ENCODE measurements around the gene KCNC4. TPM values are rescaled to one million over a fixed set of nuclear protein-coding genes. Genes with fewer than 3 reads are reported as not detected.

The KCNC4 gene
- polyA plus RNA-seq, 1 donor from 2014 or later: 0.57 TPM

- TF ChIP-seq POLR2AphosphoS5 (IDR thresholded peaks at IDR 0.05): no peak
- no peak for TF ChIP-seq SMC3 (conservative IDR thresholded peaks at IDR 0.05; ENCODE audit: poor library complexity)
- TF ChIP-seq MXI1 (conservative IDR thresholded peaks at IDR 0.05; ENCODE audit: poor library complexity, severe bottlenecking): no peak
- no peak for TF ChIP-seq CTCF (IDR thresholded peaks at IDR 0.05; ENCODE audit: poor library complexity, severe bottlenecking)
- no peak for TF ChIP-seq REST (IDR thresholded peaks at IDR 0.05; ENCODE audit: borderline replicate concordance)
- TF ChIP-seq EZH2 (IDR thresholded peaks at IDR 0.05; ENCODE audit: borderline replicate concordance, insufficient read depth, low read length, poor library complexity, severe bottlenecking): no peak
- TF ChIP-seq RAD21 (conservative IDR thresholded peaks at IDR 0.05): no peak
- no peak for TF ChIP-seq EP300 (conservative IDR thresholded peaks at IDR 0.05; ENCODE audit: poor library complexity, severe bottlenecking)
- no peak for TF ChIP-seq TAF1 (IDR thresholded peaks at IDR 0.05; ENCODE audit: low read depth)
- no peak overlapping the region for H2AFZ ChIP-seq (ENCODE audit: low read depth, low read length)
- H3K9me3 ChIP-seq (ENCODE audit: low read length): no peaks in the 10 kb centered on the region
- no peak overlapping the region for H3K4me2 ChIP-seq (ENCODE audit: low read length)
- peak overlapping the region; percentile 41 for H3K4me3 ChIP-seq (ENCODE audit: low read length)
- no peaks in the 10 kb centered on the region for H3K79me2 ChIP-seq (replicated peaks; ENCODE audit: insufficient read depth, low read length)
- no peaks in the 10 kb centered on the region for H3F3A ChIP-seq (ENCODE audit: insufficient read depth, low read length, poor library complexity, severe bottlenecking)
- H3K27ac ChIP-seq (ENCODE audit: low read length): peak overlapping the region; percentile 52
- H3K9me2 ChIP-seq (ENCODE audit: insufficient read depth, low read length): no peaks in the 10 kb centered on the region
- peak overlapping the region; percentile 39 for H3K9ac ChIP-seq (ENCODE audit: low read length)
- peaks cover 3% of the 10 kb centered on the region for H3K27me3 ChIP-seq (ENCODE audit: insufficient read depth, low read depth, low read length)
- no peaks in the 10 kb centered on the region for H4K20me1 ChIP-seq (ENCODE audit: insufficient read depth)
- no peaks in the 10 kb centered on the region for H3K36me3 ChIP-seq (ENCODE audit: insufficient read depth, low read length)
Observed at GRCh38 chr1:110161165-110161564, 48.9 kb upstream of the KCNC4 start.

GRCh38 chr1:110161849-110162248, 48.3 kb upstream of the KCNC4 start:
- H3K4me3 ChIP-seq (ENCODE audit: low read length): peak overlapping the region; percentile 41
- no peaks in the 10 kb centered on the region for H4K20me1 ChIP-seq (ENCODE audit: insufficient read depth)
- no peaks in the 10 kb centered on the region for H3K9me3 ChIP-seq (ENCODE audit: low read length)
- no peak overlapping the region for H2AFZ ChIP-seq (ENCODE audit: low read depth, low read length)
- peak overlapping the region; percentile 39 for H3K9ac ChIP-seq (ENCODE audit: low read length)
- H3K79me2 ChIP-seq (replicated peaks; ENCODE audit: insufficient read depth, low read length): no peaks in the 10 kb centered on the region
- no peaks in the 10 kb centered on the region for H3F3A ChIP-seq (ENCODE audit: insufficient read depth, low read length, poor library complexity, severe bottlenecking)
- no peaks in the 10 kb centered on the region for H3K36me3 ChIP-seq (ENCODE audit: insufficient read depth, low read length)
- no peak overlapping the region for H3K4me2 ChIP-seq (ENCODE audit: low read length)
- peak overlapping the region; percentile 52 for H3K27ac ChIP-seq (ENCODE audit: low read length)
- no peaks in the 10 kb centered on the region for H3K27me3 ChIP-seq (ENCODE audit: insufficient read depth, low read depth, low read length)
- TF ChIP-seq TAF1 (IDR thresholded peaks at IDR 0.05; ENCODE audit: low read depth): no peak
- TF ChIP-seq REST (IDR thresholded peaks at IDR 0.05; ENCODE audit: borderline replicate concordance): no peak
- no peak for TF ChIP-seq EZH2 (IDR thresholded peaks at IDR 0.05; ENCODE audit: borderline replicate concordance, insufficient read depth, low read length, poor library complexity, severe bottlenecking)
- TF ChIP-seq CTCF (IDR thresholded peaks at IDR 0.05; ENCODE audit: poor library complexity, severe bottlenecking): no peak
- peak; percentile 10 for TF ChIP-seq SMC3 (conservative IDR thresholded peaks at IDR 0.05; ENCODE audit: poor library complexity)
- peak; percentile 22 for TF ChIP-seq EP300 (conservative IDR thresholded peaks at IDR 0.05; ENCODE audit: poor library complexity, severe bottlenecking)
- H3K9me2 ChIP-seq (ENCODE audit: insufficient read depth, low read length): no peaks in the 10 kb centered on the region
